A673 (cell line): ENCODE measurements around the gene CEP112.

Experiments used
- EZH2 ChIP-seq: fragments of 200-600 bp; sonication (generic); IDR thresholded peaks from 2 replicates; pipeline ENCODE4 v1.6.1; 2017; ENCODE audit warnings: borderline replicate concordance, low read depth, mild to moderate bottlenecking, mixed read lengths, antibody characterized with exemption, low read length; ENCODE audit not compliant: poor library complexity, severe bottlenecking
- TF ChIP-seq, protein P1 (sequence below): fragments of 300-800, 200-600 bp; sonication (generic); conservative IDR thresholded peaks from 2 replicates; pipeline ENCODE4 v1.5.1; 2017; ENCODE audit warnings: low read depth, mild to moderate bottlenecking, antibody characterized with exemption, low read length, moderate library complexity, mixed read lengths

DNA sequence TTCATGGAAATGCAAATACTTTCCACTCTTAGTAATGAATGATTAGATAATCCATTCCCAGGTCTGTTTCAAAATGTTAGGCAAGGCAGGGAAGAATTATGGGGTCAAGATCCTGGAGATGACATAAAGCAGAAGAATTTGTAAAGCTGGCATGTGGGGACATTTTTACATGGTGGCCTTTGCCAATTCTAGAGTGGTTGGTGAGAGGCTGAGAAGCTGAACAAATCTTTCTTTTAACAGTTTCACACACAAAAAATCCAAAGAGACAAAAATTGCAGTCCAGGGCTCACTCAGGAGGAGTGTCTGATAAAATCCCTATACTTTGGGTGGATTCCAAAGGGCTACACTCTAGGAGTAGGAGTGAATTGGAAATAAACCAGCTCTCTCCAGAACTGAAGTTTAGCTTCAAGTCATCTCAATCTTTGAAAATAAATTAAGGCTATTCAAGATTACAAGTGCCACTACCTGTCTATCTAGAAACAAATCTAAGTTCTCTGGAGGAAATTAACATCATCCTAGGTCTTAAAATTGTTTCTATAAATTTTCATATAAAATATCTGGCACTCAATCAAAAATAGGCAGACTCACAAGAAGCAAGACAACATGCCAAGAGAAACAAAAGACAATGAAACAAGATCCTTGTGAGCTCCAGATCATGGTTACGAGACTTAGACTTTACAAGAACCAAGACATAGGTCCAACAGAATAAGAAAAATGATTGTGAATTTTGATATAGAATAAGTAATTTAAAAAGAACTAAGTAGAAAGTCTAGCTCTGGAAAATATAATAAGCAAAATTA lies 517.5 kb downstream of the CEP112 start:
- TF ChIP-seq, protein P1, sequence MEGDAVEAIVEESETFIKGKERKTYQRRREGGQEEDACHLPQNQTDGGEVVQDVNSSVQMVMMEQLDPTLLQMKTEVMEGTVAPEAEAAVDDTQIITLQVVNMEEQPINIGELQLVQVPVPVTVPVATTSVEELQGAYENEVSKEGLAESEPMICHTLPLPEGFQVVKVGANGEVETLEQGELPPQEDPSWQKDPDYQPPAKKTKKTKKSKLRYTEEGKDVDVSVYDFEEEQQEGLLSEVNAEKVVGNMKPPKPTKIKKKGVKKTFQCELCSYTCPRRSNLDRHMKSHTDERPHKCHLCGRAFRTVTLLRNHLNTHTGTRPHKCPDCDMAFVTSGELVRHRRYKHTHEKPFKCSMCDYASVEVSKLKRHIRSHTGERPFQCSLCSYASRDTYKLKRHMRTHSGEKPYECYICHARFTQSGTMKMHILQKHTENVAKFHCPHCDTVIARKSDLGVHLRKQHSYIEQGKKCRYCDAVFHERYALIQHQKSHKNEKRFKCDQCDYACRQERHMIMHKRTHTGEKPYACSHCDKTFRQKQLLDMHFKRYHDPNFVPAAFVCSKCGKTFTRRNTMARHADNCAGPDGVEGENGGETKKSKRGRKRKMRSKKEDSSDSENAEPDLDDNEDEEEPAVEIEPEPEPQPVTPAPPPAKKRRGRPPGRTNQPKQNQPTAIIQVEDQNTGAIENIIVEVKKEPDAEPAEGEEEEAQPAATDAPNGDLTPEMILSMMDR: no peak
- TF ChIP-seq EZH2: no peak
